AG08395 (cell line): ENCODE results near the gene LRRC8A.
A peak's percentile ranks its signal among the peaks of the same experiment; 100 is the strongest.
"Not testable (repeated sequence)": the region's sequence is repeated elsewhere in the genome, so short reads cannot be mapped to it uniquely, and the experiment has no call there.

Experiments
- DNase-seq: peaks from one replicate; pipeline ENCODE4 v3.0.0; 2012; ENCODE audit warnings: mixed read lengths, low spot score

LRRC8A gene

DNA sequence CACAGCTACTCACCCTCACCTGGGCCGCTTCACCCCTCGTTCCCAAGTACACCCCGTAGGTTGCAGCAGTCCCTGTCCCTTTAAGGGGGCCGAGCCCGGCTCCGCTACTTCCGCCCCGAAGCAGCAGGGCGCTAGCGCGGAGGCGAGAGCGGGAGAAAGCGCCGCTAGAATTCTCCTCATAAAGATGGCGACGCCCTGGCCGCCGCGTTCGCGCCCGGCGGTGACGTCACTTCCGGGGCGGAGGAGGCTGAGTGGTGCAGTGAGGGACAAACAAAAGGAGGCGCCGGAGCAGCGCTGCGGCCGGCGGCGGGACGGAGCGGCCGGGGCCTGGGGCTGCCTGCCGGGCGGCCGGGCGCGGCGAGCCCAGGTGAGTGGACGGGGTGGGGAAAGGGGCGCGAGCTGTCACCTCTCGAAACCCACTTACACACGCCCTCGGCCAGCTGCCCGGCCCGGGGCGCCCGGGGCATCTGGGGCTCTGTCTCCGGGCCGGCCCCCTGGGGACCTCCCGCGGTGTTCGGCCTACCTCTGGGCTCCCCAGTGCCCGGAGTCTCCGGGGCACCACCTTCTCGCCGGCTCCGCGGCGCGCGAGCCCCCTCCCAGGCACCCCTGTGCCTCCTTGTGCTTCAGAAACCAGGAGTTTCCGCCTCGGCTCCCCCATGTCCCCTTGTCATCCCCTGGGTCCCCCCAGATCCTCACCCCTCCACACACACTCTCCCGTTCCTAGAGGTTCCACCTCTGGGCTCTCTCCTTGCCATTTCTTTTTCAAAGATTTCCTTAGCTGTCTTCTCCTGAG is at the start of gene LRRC8A, which contains the start of gene KYAT1:
Gene LRRC8A (plus strand): TSS at position 250 of the 793 bp plus-strand sequence. CDS start 25,032 bp downstream, outside the sequence.
Gene KYAT1 (minus strand): TSS at position 67 of the 793 bp plus-strand sequence. CDS start 36,545 bp downstream, outside the sequence.
- DNase-seq: peak; percentile 96

DNA sequence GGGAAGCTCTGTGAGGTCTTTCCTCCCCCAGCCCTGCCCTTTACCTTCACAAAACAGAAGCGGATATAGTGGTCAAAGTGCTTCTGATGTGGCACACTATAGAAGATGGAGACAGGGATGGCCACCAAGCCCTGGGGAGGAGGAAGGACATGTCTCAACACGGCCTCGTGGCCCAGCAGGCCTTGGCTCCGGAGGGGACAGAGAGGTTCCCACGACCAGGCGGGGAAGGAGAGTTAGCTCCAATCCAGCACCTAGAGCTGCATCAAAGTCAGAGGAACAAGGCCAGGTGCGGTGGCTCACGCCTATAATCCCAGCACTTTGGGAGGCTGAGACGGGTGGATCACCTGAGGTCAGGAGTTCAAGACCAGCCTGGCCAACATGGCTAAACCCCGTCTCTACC is 48.2 kb upstream of the LRRC8A start:
- no peak for DNase-seq

GRCh38 chr9:128835246-128836210 is 46.4 kb upstream of the LRRC8A start:
- DNase-seq: no peak

DNA sequence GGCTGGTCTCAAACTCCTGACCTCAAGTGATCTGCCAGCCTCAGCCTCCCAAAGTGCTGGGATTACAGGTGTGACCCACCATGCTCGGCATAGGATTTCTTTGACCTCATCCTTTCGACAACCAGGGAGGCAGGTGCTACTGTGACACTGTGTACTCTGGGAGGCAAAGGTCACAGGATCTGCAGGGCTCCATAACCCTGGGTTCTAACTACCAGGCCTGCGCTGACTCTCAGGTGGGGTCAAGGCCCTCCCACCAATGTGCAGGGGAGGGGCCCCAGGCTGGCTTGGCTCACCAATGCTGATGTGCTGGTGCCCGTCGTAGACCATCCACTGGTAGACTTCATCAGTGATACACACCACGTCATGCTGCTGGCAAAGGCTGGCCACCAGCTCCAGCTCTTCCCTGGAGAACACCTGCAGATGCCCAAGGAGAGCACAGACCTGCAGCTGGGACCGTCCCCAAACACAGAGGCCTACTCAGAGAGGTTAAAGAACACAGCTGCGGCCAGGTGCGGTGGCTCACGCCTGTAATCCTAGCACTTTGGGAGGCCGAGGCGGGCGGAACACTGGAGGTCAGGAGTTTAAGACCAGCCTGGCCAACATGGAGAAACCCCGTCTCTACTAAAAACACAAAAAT is 45.3 kb upstream of the LRRC8A start:
- no peak for DNase-seq

DNA sequence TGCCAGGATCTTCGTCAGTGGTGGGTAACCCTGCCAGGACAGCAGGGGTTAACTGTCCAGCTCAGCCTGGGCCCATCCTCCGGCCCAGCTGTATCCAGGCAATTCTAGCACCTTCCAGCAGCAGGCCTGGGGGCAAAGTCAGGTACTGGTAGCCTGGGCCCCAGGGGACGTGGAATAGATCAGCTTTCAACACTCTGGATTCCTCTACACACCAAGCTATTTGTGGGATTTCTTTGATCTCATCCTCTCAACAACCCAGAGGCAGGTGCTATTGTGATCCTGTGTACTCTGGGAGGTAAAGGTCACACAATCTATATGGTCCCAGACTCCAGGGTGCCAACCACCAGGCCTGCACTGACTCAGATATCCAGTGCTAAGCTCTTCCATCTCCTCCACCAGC is 43.6 kb upstream of the LRRC8A start:
- DNase-seq: no peak

GRCh38 chr9:128840524-128840923 is 41.4 kb upstream of the LRRC8A start:
- DNase-seq: no peak

DNA sequence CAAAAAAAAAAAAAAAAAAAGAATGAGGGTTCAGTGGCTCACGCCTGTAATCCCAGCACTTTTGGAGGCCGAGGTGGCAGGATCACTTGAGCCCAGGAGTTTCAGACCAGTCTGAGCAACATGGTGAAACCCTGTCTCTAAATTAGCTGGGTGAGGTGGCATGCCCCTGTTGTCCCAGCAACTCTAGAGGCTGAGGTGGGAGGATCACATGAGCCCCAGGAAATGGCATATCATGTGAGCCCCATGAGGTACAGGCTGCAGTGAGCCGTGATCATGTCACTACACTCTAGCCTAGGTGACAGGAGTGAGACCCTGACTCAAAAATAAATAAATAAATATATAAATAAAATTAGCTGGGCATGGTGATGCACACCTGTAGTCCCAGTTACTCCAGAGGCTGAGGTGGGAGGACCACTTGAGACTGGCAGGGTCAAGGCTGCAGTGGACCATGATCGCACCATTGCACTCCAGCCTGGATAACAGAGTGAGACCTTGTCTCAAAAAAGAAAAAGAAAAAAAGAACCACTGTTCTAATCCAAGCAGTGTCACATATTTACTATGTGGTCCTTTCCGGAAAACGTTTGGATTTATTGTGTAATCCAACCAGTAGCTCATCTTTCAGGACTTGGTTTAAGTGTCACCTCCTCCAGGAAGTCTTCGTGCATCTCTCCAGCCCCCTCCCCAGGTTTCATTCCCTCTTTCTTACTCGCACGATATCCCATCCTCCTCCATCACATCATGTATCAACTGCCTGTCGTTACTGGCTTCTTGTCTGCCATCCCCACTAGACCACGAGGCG is 40.0 kb upstream of the LRRC8A start:
- no peak for DNase-seq

GRCh38 chr9:128843171-128843570 is 38.8 kb upstream of the LRRC8A start:
- DNase-seq: not testable (repeated sequence)

- no peak for DNase-seq
Measured at GRCh38 chr9:128845186-128845931, 36.6 kb upstream of the LRRC8A start.

- no peak for DNase-seq
Measured at GRCh38 chr9:128846680-128847030, 35.3 kb upstream of the LRRC8A start.

DNA sequence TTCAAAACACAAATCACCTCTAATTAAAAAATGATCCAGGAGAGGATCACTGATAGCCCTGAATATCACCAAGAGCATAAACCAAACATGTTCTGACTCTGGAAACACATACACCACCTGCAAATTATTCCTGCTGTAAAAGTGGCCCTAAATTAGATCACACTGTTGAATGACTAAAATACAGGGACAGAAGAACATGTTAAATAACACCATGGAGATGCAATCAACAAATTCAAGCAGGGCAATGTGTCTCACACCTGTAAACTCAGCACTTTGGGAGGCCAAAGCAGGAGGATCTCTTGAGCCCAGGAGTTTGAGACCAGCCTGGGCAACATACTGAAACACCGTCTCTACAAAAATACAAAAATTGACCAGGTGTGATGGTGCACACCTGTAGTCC is 34.1 kb upstream of the LRRC8A start:
- DNase-seq: no peak

- not testable (repeated sequence) for DNase-seq
Measured at GRCh38 chr9:128851024-128851423, 30.9 kb upstream of the LRRC8A start.

- DNase-seq: not testable (repeated sequence)
Measured at GRCh38 chr9:128851779-128852600, 29.9 kb upstream of the LRRC8A start.

DNA sequence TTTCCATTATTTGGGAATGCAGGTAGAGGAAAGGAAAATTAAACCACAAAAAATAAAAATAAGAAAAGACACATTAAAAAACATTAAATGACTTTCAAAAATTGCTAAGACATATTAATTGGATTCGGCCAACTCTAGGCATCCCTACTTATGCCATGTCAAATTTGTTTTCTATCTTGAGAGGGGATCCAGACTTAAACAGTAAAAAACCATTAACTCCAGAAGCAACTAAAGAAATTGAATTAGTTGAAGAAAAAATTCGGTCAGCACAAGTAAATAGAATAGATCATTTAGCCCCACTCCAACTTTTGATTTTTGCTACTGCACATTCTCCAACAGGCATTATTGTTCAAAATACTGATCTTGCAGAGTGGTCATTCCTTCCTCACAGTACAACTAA is 29.3 kb upstream of the LRRC8A start:
- not testable (repeated sequence) for DNase-seq

DNA sequence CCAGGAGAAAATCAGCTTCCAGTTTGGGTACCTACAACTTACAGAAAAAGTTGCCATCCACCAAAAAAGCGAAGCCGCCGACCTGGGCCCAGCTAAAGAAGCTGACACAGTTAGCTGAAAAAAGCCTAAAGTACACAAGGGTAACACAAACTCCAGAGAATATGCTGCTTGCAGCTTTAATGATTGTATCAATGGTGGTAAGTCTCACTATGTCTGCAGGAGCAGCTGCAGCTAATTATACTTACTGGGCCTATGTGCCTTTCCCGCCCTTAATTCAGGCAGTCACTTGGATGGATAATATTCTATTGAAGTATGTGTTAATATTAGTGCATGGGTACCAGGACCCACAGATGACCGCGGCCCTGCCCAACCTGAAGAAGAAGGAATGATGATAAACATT is 27.5 kb upstream of the LRRC8A start:
- DNase-seq: not testable (repeated sequence)

- not testable (repeated sequence) for DNase-seq
Measured at GRCh38 chr9:128858476-128858875, 23.5 kb upstream of the LRRC8A start.

DNA sequence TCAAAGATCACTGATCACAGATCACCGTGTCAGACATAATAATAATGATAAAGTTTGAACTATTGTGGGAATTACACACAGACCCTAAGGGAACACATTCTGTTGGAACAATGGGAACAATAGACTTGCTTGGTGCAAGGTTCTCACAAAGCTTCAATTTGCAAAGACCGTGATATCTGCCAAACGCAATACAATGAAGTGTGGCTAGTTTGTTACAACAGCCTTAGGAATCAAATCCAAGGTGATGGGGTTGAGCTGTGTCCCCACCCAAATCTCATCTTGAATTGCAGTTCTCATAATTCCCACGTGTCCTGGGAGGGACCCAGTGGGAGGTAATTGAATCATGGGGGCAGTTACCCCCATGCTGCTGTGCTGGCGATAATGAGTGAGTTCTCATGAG is 21.0 kb upstream of the LRRC8A start:
- DNase-seq: no peak

- no peak for DNase-seq
Measured at GRCh38 chr9:128861501-128861900, 20.4 kb upstream of the LRRC8A start.

GRCh38 chr9:128862401-128862851 is 19.5 kb upstream of the LRRC8A start:
- DNase-seq: no peak

GRCh38 chr9:128863647-128864046 is 18.3 kb upstream of the LRRC8A start:
- DNase-seq: peak; percentile 82
